PFSK-1 (cell line): Measurements from ENCODE around the gene PARP15.

Experiments used
- FOXP2 ChIP-seq: optimal IDR thresholded peaks from 2 replicates; pipeline ENCODE3; 2011; ENCODE audit warnings: borderline replicate concordance, control low read depth, inconsistent platforms; ENCODE audit not compliant: insufficient read depth; ENCODE audit errors: extremely low read length, extremely low read depth
- POLR2AphosphoS5 ChIP-seq: IDR thresholded peaks from 2 replicates; pipeline ENCODE4 v1.6.1; 2012; ENCODE audit warnings: low read depth, mild to moderate bottlenecking, control low read depth, low read length, moderate library complexity
- SIN3A ChIP-seq: IDR thresholded peaks from 2 replicates; pipeline ENCODE4 v1.6.1; 2012; ENCODE audit warnings: mild to moderate bottlenecking, low read length, moderate library complexity, borderline replicate concordance; ENCODE audit not compliant: insufficient read depth
- TAF1 ChIP-seq: IDR thresholded peaks from 2 replicates; pipeline ENCODE4 v1.6.1; 2012; ENCODE audit warnings: low read length, control low read depth, borderline replicate concordance; ENCODE audit not compliant: insufficient read depth
- TF ChIP-seq, protein P1 (sequence below), 2 experiments: IDR thresholded peaks; 2 replicates each; pipeline versions ENCODE4 v1.6.1 to v1.8.0; 2011 to 2012; ENCODE audit warnings: low read depth in 2 of 2, low read length in 2 of 2, control low read depth in 1 of 2, inconsistent platforms in 1 of 2, mild to moderate bottlenecking in 1 of 2, moderate library complexity in 1 of 2; ENCODE audit not compliant: insufficient read depth in 1 of 2

PARP15 gene

DNA sequence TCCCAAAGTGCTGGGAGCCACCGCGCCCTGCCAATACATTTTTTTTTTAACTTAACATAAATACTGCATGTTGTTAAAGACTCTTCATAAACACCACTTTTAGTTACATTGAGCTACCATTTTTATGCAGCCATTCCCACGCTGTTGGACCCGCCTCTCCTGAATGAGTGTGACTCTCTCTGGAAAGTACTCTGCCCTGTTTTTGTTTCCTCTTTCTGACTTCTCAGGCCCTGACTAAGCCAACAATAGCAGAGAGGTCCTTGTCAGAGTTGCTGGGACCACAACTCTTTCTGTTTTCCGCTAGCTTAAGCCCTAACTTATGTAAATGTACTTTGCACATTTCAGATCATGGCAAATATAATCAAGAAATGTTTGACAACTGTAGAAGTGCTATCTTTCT is 35.2 kb downstream of the PARP15 start:
- TF ChIP-seq SIN3A (no peak), POLR2AphosphoS5 (no peak), TAF1 (no peak), FOXP2 (no peak)
- TF ChIP-seq, protein P1, sequence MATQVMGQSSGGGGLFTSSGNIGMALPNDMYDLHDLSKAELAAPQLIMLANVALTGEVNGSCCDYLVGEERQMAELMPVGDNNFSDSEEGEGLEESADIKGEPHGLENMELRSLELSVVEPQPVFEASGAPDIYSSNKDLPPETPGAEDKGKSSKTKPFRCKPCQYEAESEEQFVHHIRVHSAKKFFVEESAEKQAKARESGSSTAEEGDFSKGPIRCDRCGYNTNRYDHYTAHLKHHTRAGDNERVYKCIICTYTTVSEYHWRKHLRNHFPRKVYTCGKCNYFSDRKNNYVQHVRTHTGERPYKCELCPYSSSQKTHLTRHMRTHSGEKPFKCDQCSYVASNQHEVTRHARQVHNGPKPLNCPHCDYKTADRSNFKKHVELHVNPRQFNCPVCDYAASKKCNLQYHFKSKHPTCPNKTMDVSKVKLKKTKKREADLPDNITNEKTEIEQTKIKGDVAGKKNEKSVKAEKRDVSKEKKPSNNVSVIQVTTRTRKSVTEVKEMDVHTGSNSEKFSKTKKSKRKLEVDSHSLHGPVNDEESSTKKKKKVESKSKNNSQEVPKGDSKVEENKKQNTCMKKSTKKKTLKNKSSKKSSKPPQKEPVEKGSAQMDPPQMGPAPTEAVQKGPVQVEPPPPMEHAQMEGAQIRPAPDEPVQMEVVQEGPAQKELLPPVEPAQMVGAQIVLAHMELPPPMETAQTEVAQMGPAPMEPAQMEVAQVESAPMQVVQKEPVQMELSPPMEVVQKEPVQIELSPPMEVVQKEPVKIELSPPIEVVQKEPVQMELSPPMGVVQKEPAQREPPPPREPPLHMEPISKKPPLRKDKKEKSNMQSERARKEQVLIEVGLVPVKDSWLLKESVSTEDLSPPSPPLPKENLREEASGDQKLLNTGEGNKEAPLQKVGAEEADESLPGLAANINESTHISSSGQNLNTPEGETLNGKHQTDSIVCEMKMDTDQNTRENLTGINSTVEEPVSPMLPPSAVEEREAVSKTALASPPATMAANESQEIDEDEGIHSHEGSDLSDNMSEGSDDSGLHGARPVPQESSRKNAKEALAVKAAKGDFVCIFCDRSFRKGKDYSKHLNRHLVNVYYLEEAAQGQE (IDR thresholded peaks at IDR 0.05; ENCODE audit: insufficient read depth in 1 of 2, low read depth in 2 of 2, low read length in 2 of 2), result no peak

DNA sequence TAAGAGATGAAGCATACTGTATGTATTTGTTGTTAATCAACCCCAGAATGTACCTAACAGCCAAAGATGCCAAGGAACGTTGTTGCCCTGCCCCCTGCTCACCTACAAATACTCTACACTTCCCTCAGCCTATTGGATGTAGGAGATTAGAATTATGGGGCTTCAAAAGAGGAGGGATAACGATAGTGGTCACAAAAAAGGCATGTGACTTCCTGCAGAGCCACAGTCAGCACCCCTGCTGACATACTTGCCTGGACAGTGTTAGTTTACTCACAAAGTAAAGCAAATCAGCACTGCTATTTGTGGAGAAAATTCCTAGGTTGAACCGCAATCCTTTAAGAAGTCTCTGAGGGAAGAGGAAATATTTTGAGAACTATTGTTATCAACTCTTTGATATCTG is 37.9 kb downstream of the PARP15 start:
- TF ChIP-seq, protein P1 (IDR thresholded peaks at IDR 0.05; ENCODE audit: insufficient read depth in 1 of 2, low read depth in 2 of 2, low read length in 2 of 2), result no peak
- TF ChIP-seq SIN3A (no peak), TAF1 (no peak), FOXP2 (no peak), POLR2AphosphoS5 (no peak)

DNA sequence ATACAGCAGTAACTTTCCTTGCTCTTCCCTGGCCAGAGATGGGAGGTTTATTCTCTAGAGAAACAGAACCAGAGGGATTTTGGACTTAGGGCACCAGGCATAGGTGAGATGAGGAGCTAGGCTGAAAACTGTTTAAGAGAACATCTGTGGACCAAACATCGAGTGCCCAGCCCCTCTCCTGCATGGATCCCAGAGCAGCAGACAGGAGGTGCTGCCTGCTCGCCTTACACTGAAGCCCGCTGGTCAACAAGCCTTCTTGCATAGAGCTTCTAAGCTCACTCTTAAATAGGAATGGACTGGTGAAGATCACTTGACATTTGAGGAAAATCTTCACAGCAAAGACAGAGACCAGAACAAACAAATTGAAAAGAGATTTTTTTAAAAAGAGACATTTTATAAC is 41.2 kb downstream of the PARP15 start:
- no peak for TF ChIP-seq TAF1
- TF ChIP-seq SIN3A, result no peak
- TF ChIP-seq POLR2AphosphoS5, result no peak
- TF ChIP-seq, protein P1 (IDR thresholded peaks at IDR 0.05; ENCODE audit: insufficient read depth in 1 of 2, low read depth in 2 of 2, low read length in 2 of 2), result no peak

DNA sequence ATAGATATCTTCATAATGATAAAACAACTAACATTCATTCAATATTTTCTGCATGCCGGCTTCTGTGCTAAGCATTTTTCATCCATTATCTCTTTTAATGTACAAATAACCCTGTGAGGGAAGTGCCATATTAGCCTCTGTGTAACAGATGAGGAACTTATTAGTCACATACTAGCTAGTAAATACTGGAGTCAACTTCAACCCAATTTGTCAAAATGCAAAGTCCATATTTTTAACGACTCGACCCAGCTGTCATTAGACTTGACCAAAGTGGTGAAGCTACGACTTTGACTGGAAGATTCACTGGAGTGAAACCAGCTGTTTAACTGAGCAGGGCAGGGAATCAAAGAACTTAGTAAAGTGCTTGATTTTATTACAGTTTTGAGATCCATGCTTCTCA is 41.6 kb downstream of the PARP15 start:
- TF ChIP-seq, protein P1 (IDR thresholded peaks at IDR 0.05; ENCODE audit: insufficient read depth in 1 of 2, low read depth in 2 of 2, low read length in 2 of 2), result no peak
- TF ChIP-seq SIN3A, result no peak
- TF ChIP-seq TAF1, result no peak
- no peak for TF ChIP-seq POLR2AphosphoS5
- no peak for TF ChIP-seq FOXP2

DNA sequence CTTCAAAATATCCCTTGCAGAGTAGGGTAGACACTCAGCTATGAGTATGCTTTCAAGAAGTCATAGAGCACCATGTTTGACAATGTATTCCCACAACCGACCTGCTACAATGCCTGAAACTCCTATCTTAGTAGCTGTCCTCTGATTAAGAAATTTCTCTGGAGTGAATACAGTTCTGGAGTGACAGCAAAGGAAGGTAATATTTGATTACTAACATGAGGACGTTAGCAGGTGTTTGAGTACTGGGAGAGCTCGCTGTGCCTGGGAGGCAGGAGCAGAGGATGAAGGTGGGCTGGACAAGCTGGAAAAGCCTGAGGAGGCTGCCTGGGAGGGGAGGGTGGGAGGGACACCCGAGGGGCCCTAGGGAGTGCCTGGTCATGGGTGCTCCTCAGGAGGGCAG is 42.9 kb downstream of the PARP15 start:
- no peak for TF ChIP-seq POLR2AphosphoS5
- TF ChIP-seq, protein P1 (IDR thresholded peaks at IDR 0.05; ENCODE audit: insufficient read depth in 1 of 2, low read depth in 2 of 2, low read length in 2 of 2), result no peak
